ENCODE measurements around the gene GADL1. TPM values are rescaled to one million over a fixed set of nuclear protein-coding genes. Genes with fewer than 3 reads are reported as not detected.

Gene GADL1
- polyA plus RNA-seq, 1 experiment = not detected

DNA sequence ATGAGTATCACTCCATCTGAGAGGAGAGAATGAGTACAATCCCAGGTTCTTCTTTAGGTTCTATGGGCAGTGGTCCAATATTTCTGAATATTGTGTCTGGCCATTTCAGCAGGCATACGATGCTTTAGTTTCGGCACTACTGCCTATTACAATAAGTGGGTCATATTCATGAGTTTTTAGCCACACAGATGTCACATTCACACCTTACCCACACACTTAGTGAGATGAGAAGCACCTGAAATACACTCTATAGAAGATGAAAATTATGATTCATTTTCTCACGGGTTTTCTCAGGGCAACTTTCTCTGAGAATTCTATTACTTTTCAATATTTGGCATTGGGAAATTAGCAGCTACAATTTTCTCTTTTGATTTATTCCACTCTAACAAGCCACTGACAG is 155.9 kb downstream of the GADL1 start:
- ChIA-PET CTCF (interaction anchor here (1.0 kb wide), 1 partner anchor 12 kb away, joined by 3 read pairs; no protein-coding TSS in a partner anchor), POLR2A (no interaction called here)
- DNase-seq (ENCODE audit: low read depth, low spot score) = no peak
- no peak overlapping the region for H3K27ac ChIP-seq (ENCODE audit: low read depth, low read length)
- H3K27me3 ChIP-seq (ENCODE audit: control insufficient read depth, insufficient read depth, low read length) = no peaks in the 10 kb centered on the region
- TF ChIP-seq CTCF (IDR thresholded peaks at IDR 0.05; ENCODE audit: low read depth, low read length) = no peak
- no peak overlapping the region for H3K4me3 ChIP-seq (ENCODE audit: low read depth, low read length)
- no peaks in the 10 kb centered on the region for H3K9me3 ChIP-seq (ENCODE audit: control insufficient read depth, insufficient read depth, low read length)

DNA sequence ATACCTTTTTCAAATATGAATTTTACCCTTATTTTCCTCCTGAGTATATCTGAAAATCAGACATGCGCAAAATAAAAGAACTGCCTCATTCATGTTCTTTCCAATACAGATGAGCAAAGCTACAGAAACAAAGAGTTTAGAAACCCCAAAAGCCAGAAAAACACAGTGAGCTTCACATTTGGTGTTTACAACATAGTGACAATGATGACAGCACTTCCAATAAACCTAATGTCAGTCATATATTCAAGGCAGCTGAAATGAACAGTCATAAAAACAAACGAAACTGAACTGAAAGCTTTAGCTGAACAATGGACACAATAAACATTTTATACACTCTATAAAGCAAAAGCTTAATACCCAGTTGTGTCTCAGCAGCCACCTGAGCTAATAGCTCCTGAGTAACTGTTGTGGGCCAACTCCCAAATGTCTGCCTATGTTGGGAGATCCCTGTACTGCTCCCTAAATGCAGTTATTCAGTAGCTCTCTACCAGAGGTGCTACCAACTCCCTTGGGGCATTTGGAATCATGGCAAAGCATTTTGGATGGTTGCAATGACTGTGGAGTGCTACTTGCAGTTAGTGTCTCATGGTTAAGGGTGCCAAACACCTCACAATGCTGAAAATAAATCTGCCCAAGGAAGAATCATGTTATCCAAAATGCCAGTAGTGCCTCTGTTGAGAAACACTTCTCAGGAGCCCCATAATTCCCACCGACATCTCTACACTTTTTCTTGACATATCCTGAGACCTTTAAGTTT is 156.5 kb downstream of the GADL1 start:
- DNase-seq (ENCODE audit: low read depth, low spot score) = no peak
- TF ChIP-seq CTCF (IDR thresholded peaks at IDR 0.05; ENCODE audit: low read depth, low read length) = no peak
- ChIA-PET POLR2A (no interaction called here), CTCF (interaction anchor here (0.6 to 1.0 kb wide), 2 partner anchors 13 to 44 kb away, joined by 3 to 6 read pairs; no protein-coding TSS in a partner anchor)
- no peaks in the 10 kb centered on the region for H3K9me3 ChIP-seq (ENCODE audit: control insufficient read depth, insufficient read depth, low read length)
- H3K27ac ChIP-seq (ENCODE audit: low read depth, low read length) = no peak overlapping the region
- no peak overlapping the region for H3K4me3 ChIP-seq (ENCODE audit: low read depth, low read length)
- H3K27me3 ChIP-seq (ENCODE audit: control insufficient read depth, insufficient read depth, low read length) = no peaks in the 10 kb centered on the region

GRCh38 chr3:30733696-30734095 is 160.8 kb downstream of the GADL1 start:
- no peak overlapping the region for H3K27ac ChIP-seq (ENCODE audit: low read depth, low read length)
- H3K9me3 ChIP-seq (ENCODE audit: control insufficient read depth, insufficient read depth, low read length) = no peaks in the 10 kb centered on the region
- TF ChIP-seq CTCF (IDR thresholded peaks at IDR 0.05; ENCODE audit: low read depth, low read length) = no peak
- DNase-seq (ENCODE audit: low read depth, low spot score) = no peak
- H3K27me3 ChIP-seq (ENCODE audit: control insufficient read depth, insufficient read depth, low read length) = no peaks in the 10 kb centered on the region
- CTCF ChIA-PET = interaction anchor here (1.0 to 1.1 kb wide), 2 partner anchors 41 to 691 kb away, joined by 4 to 5 read pairs; no protein-coding TSS in a partner anchor
- no peak overlapping the region for H3K4me3 ChIP-seq (ENCODE audit: low read depth, low read length)
- POLR2A ChIA-PET = interaction anchor here (1.1 kb wide), 1 partner anchor 1210 kb away, joined by 3 read pairs; no protein-coding TSS in a partner anchor

DNA sequence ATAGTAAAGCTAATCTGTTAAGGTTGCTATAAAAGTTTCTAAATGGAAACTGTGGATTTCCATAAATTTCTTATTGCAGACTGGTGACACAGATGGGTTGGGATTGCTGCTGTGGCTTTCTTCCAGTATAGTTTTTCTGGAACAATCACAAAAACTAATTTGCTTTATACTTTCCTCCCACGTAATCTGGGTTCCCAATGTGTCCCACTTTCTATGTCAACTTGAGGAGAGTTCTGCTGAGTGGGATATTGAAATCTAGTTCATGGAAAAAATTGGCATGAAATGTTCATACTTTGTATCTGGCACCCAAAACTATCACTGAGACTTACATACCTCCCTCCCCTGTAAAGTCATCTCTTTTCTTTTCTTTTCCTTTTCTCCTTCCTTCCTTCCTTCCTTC is 161.3 kb downstream of the GADL1 start:
- CTCF ChIA-PET = no interaction called here

More for the DNA sequence above, 161.3 kb downstream of the GADL1 start:
- TF ChIP-seq CTCF (IDR thresholded peaks at IDR 0.05; ENCODE audit: low read depth, low read length) = no peak
- H3K27me3 ChIP-seq (ENCODE audit: control insufficient read depth, insufficient read depth, low read length) = no peaks in the 10 kb centered on the region
- H3K9me3 ChIP-seq (ENCODE audit: control insufficient read depth, insufficient read depth, low read length) = no peaks in the 10 kb centered on the region
- H3K27ac ChIP-seq (ENCODE audit: low read depth, low read length) = no peak overlapping the region
- DNase-seq (ENCODE audit: low read depth, low spot score) = no peak
- POLR2A ChIA-PET = no interaction called here
- no peak overlapping the region for H3K4me3 ChIP-seq (ENCODE audit: low read depth, low read length)
